Skin epidermis (tissue), 12 donors: Measurements from ENCODE around the gene CD33.

Experiments
- H3K27ac ChIP-seq, 21 experiments: fragments of 200-600 bp; sonication (generic) in 11 of 21; one replicate each; pipeline ENCODE4 v1.5.0; 2020; ENCODE audit warnings: mild to moderate bottlenecking in 3 of 21, inconsistent platforms in 2 of 21, moderate library complexity in 2 of 21
- H3K4me3 ChIP-seq, 7 experiments: fragments of 200-600 bp; sonication (generic) in 2 of 7; one replicate each; pipeline ENCODE4 v1.5.0; 2020; ENCODE audit warnings: inconsistent platforms in 2 of 7, mild to moderate bottlenecking in 2 of 7, moderate library complexity in 1 of 7

Gene CD33

GRCh38 chr19:51224898-51225393 lies at the start of gene CD33:
CD33 (plus strand) TSS chr19:51225080; CDS start chr19:51225119, 39 bp downstream.
- Histone ChIP-seq H3K27ac (peak within 1 kb of the TSS in 6 of 21 experiments; percentile 8 to 62 (median 34)), H3K4me3 (peak within 1 kb of the TSS in 4 of 7 experiments; percentile 9 to 28 (median 23))

DNA sequence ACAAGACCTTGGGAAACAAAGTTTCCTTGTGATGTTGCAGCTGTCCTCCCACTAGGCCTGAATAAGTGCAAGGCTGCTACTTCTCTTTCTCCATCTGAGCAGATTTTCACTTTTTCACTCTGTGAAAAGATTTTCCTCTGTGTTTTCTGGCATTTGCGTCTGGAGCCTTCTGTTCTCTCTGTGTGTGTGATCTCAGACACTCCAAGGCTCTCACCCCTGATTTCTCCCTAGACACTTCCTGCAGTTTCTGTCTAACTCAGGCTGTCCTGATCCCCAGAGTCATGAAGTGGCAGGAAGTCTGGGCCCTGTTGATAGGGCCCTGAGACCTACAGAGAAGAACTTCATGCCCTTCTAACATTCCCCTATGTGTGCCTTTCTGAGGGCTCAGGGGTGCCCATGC lies 45.6 kb upstream of the CD33 start:
- Histone ChIP-seq H3K4me3 (no peak overlapping the region), H3K27ac (no peak overlapping the region)

DNA sequence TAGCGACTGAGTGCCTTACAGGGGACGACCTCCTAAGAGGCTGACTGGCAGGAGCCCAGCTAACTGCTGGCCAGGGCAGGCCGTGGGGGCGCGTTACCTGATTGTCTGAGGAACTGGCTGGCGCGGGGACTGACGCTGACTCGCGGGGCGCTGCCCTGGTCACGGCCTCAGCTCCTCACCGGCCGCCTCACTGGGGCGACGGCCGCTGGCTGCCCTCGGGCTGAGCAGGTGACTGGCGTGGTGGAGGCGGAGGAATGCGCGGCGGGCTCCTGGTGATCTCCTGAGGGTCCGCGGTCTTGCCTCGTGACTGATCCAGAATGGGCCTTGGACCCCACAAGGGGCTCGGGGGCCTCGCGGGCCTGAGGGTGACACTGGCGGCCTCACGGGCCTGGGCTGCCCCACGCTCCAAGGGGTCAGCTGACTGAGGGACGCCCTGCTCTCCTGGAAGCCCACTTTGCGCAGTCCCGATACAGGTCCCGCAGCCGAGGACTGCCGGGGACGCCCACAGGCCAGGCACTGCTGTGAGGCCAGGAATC lies 43.4 kb upstream of the CD33 start:
- no peak overlapping the region for H3K27ac ChIP-seq
- H3K4me3 ChIP-seq = no peak overlapping the region

DNA sequence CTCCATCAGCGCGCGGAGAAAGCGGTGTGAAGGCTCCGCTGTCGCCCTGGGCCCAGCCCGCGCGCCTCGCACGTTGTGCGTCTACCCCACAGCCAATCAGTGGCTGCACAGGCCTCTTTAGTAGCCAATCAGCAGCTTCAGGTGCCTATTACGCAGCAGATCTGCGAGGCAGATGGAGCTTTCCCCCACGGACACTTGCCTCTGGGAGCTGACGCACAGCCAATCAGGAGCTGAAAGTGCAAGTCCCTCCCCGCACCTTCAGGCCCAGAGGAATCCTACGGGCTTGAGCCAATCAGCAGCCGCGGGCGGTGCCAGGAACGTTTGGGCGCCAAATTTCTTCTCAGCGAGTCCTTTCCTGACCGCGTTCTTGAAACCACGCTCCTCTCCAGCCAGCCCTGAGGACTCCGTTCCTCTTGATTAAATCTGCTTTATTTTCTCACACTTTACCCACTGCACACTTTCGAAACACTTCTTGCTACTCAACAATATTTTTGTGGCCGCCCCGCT lies 42.9 kb upstream of the CD33 start:
- Histone ChIP-seq H3K27ac (no peak overlapping the region), H3K4me3 (no peak overlapping the region)

GRCh38 chr19:51183629-51184028 lies 41.3 kb upstream of the CD33 start:
- no peak overlapping the region for H3K27ac ChIP-seq

DNA sequence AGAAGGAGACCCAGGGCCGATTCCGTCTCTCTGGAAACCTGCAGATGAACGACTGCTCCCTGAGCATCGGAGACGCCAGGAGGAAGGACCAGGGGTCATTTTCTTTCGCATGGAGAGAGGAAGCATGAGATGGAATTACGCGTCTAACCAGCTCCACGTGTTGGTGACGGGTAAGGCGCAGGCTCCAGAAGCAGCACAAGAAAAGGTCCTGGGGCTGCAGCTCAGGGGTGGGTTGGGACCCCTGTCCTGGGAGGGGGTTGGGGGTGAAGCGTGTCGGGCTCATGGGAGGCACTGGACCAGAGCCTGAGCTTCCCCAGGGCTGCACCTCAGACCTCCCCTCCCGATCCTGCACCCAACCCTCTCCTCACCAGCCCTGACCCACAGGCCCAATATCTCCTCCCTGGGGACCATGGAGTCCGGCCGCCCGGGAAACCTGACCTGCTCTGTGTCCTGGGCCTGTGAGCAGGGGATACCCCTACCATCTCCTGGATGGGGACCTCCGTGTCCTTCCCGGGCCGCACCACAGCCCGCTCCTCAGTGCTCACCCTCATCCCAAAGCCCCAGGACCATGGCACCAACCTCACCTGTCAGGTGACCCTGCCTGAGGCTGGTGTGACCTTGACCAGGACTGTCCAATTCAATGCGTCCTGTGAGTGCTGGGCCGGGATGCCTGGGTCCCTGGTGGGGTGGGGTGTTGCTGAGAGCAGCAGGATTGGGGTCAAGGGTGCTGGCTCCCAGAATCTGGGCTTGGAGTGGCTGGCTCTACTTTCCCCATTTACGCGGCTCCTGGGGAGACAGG lies 39.6 kb upstream of the CD33 start:
- no peak overlapping the region for H3K4me3 ChIP-seq
- no peak overlapping the region for H3K27ac ChIP-seq

More at GRCh38 chr19:51183629-51184028, 41.3 kb upstream of the CD33 start:
- H3K4me3 ChIP-seq = no peak overlapping the region

DNA sequence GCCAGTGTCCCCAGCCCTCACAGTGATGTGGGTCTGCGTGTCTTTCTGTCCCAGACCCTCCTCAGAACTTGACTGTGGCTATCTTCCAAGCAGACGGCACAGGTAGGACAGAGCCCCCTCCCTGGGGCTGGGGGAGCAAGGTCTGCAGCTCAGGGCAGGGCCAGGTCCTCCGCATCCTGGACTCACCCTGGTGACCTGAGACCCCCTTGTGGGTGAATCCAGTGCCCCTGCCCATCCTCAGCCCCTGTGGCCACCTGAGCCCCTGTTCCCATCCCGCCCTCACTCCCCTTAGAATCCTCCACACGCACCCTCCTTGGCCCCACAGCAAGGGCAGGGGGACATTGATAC lies 39.0 kb upstream of the CD33 start:
- H3K27ac ChIP-seq = no peak overlapping the region
- no peak overlapping the region for H3K4me3 ChIP-seq

- H3K4me3 ChIP-seq = no peak overlapping the region
- no peak overlapping the region for H3K27ac ChIP-seq
Observed at GRCh38 chr19:51186323-51186722, 38.6 kb upstream of the CD33 start.

- H3K4me3 ChIP-seq = no peak overlapping the region
Observed at GRCh38 chr19:51187395-51188226, 37.3 kb upstream of the CD33 start.

GRCh38 chr19:51188227-51188559 lies 36.7 kb upstream of the CD33 start:
- Histone ChIP-seq H3K27ac (no peak overlapping the region), H3K4me3 (no peak overlapping the region)

More at GRCh38 chr19:51187395-51188226, 37.3 kb upstream of the CD33 start:
- no peak overlapping the region for H3K27ac ChIP-seq

- H3K4me3 ChIP-seq = no peak overlapping the region
Observed at GRCh38 chr19:51192689-51193088, 32.2 kb upstream of the CD33 start.

GRCh38 chr19:51194527-51195315 lies 30.2 kb upstream of the CD33 start:
- H3K4me3 ChIP-seq = no peak overlapping the region
- peak overlapping the region in 1 of 21 experiments; percentile 37 for H3K27ac ChIP-seq

More at GRCh38 chr19:51192689-51193088, 32.2 kb upstream of the CD33 start:
- no peak overlapping the region for H3K27ac ChIP-seq

DNA sequence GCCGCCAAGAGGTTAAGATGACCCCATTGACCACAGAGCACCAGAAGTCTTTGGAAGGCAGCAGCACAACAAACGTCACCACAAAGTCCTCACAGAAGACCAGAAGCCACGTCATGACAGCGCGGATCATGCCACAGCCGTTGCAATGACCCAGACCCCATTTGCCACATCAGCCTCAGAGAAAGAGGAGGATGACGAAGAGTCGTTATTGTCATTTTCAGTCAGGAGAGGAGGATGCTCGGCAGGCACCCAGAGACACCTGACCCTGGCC lies 29.6 kb upstream of the CD33 start:
- no peak overlapping the region for H3K4me3 ChIP-seq
- H3K27ac ChIP-seq = no peak overlapping the region

DNA sequence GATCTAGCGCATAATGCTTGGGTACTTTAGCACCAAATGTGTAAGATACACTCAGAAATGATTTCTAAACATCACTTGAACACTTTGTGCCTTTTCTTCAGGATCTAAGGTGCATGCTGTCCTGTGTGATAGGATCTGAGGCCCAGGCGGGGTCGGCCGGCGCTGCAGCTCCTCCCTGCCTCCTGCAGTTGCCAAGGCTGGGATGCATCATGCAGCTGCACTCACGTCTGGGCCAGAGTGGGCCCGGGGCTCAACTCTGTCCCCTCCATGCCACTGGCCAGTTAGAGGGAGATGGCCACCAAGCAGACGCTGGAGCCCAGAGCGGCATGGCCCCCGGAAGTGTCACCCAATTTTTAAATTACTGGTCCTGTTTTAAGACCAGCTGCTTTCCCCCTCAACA lies 29.3 kb upstream of the CD33 start:
- Histone ChIP-seq H3K27ac (no peak overlapping the region), H3K4me3 (no peak overlapping the region)

GRCh38 chr19:51196181-51196580 lies 28.7 kb upstream of the CD33 start:
- no peak overlapping the region for H3K4me3 ChIP-seq
- H3K27ac ChIP-seq = no peak overlapping the region

GRCh38 chr19:51198641-51199040 lies 26.2 kb upstream of the CD33 start:
- Histone ChIP-seq H3K4me3 (no peak overlapping the region), H3K27ac (no peak overlapping the region)

DNA sequence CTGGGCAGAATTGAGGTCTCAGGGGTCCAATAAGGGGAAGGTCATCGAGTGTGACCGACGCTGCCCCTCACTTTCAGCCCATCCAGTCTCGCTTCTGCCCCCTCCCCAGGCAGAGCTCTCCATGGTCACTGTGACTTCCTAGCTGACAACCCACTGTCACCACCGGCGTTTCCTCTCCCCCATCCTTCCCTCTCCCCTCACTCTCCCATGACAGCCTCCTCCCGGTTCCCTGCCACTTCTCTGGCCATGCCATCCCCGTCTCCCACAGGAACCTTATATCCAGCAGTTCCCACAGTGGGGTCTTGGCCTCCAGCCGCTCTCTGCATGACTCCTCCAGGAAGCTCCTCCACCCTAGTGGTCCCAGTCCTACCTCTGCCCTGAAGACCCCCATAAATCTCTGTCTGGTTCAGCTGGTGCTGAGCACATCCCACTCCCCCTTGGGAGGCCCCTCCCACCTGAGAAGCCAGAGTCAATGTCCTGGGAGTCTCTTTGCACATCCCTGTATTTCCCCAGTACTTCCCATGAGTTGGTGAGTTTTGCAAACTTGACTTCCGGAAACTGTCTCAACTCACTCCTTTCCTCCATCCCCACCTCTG lies 24.7 kb upstream of the CD33 start:
- no peak overlapping the region for H3K27ac ChIP-seq

DNA sequence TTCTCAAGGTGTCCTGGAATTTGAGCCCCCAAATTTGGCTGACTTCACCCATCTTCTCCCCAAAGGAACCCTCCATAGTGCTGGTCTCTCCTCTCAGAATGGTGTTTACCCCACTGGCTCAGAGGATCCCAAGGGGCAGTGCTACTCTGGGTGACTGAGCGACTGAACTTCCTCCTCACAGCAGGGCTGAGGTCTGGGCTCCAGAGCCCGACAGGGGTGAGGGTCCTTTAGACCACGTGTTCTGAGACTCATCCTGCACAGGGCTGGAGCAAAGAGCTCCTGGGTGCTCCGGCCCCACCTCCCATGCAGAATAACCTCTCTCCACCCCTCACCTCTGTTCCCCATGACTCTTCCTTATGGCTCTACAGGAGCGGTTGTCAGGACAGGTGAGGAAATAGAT lies 23.2 kb upstream of the CD33 start:
- H3K27ac ChIP-seq = no peak overlapping the region
- no peak overlapping the region for H3K4me3 ChIP-seq

More for the DNA sequence above, 24.7 kb upstream of the CD33 start:
- no peak overlapping the region for H3K4me3 ChIP-seq

DNA sequence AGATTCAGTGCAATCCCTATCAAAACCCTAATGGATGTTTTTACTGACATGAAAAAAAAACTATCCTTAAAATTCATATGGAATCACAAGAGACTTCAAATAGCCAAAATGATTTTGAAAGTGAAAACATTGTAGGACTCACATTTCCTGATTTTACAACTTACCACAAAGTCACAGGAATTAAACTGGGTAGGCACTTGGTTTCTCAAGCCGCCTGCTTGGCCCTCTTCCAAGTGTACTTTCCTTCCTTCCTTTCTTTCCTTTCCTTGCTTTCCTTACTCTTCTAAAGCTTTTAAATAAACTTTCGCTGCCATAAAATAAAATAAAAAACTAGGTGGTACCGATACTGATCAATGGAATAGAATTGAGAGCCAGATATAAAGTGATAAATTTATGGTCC lies 21.0 kb upstream of the CD33 start:
- Histone ChIP-seq H3K27ac (no peak overlapping the region), H3K4me3 (no peak overlapping the region)

DNA sequence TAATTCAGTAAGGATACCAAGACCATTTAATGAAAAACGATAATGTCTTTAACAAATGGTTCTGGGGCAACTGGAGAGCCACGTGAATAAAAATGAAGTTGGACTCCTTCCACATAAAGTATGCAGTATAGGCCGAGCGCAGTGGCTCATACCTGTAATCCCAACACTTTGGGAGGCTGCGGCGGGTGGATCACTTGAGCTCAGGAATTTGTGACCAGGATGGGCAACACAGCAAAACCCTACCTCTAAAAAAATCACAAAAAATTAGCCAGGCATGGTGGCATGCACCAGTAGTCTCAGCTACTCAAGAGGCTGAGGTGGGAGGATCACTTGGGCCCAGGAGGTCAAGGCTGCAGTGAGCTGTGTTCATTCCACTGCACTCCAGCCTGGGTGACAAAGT lies 20.6 kb upstream of the CD33 start:
- Histone ChIP-seq H3K27ac (no peak overlapping the region), H3K4me3 (no peak overlapping the region)
